Hematopoietic multipotent progenitor cell (in vitro differentiated cells): Measurements from ENCODE around the gene C1orf52. TPM values are rescaled to one million over a fixed set of nuclear protein-coding genes. Genes with fewer than 3 reads are reported as not detected.

Experiments
- DNase-seq, 3 donors: peaks; one replicate each; pipeline ENCODE4 v3.0.0-alpha.2; 2011 to 2015; ENCODE audit warnings: low read depth in 2 of 3, low spot score in 2 of 3
- total RNA-seq: library from RNA; depleted of rRNA; stranded (reverse); fragments of >200 nt; gene quantifications from one replicate; pipeline ENCODE4 v1.2.3, GENCODE V29; 2012

The C1orf52 gene
- total RNA-seq, 1 donor: 21.0 TPM

DNA sequence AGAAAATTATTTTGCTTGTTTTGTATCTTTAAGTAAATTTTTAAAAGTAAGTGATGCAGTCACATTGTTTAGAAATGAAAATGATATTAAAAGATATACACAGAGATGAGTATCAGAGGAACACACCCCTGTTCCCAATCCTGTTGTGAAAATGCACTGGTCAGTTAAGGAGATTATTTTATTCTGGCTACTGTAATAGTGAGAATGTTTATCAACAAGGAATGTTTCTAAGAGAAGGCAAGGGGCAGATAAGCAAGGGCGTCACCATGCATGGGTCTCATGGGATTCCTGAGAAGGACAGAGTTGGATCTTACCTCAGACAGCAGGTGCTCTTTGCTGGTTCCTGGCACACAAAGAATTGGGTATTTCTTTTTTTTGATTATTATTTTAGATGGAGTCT, 21.8 kb downstream of the C1orf52 start:
- DNase-seq: no peak

GRCh38 chr1:85230305-85230977, 29.0 kb downstream of the C1orf52 start:
- peak in 2 of 3 donors; percentile 18 to 21 for DNase-seq

DNA sequence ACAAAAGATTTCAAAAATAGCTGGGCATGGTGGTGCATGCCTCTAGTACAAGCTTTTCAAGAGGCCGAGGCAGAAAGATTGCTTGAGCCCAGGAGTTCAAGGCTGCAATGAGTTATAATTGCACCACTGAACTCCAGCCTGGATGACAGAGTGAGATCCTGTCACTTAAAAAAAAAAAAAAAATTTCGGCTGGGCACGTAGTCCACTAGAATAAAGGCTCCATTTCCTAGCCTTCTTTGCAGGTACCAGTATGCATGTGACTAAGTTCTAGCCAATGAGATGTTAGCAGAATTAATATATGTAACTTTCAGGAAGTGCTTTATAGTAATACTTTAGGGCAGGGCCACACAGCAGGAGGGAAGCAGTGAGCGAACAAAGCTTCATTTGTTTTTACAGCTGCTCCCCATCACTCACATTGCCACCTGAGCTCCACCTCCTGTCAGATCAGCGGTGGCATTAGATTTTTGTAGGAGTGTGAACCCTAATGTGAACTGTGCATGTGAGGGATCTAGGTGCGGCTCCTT, 29.8 kb downstream of the C1orf52 start:
- DNase-seq: no peak

DNA sequence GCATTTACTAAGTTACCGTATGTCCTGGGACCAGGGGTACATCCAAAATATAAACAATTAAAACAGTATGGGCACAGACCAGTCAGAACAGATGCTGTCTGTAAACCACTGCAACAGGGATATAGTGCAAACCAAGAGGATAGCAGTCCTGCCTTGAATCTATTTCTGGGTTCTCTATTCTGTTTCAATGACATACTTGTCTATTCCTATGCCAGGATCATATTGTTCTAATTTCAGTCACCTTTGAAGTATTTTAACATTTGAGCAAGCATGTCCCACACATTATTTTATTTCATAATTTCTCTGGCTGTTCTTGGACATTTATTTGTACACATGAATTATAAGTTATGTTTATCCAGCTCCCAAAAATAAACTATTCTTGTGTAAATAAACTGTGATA, 30.5 kb downstream of the C1orf52 start:
- DNase-seq: no peak

DNA sequence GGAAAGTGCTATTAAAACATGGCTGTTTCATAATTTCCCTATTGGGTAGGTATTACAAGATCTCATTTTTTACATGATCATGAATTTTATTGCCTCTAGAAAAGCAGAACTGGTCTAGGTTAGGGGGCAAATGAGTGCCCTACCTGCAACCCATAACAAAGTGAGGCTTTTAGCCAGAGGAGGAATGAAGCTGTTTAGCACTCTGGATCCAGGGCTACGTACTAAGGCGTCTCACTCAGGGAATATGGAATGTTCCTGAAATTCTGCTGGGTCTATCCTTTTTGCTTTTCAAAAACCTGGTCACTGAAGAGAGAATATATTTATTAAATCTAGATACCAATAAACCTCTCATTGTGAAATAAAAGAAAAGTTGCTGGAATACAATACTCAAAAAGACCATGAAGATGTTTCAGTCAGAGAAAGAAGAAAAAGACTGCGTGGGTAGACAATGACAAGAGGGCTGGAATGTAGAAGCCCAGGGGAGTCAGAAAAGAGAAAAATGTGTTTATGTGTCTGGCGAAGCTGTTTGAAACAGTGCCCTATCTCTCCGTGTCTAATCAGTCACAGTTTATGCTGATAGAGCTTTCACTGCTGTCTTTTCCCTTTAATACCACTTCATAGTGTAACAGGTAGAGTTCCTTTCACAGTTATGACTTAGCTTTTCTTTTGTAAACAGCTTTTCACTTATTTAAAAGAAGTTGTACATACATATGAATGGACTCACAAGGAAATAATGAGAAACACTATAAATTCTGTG, 33.7 kb downstream of the C1orf52 start:
- no peak for DNase-seq

GRCh38 chr1:85224734-85225623, 34.5 kb downstream of the C1orf52 start:
- DNase-seq: peak in 2 of 3 donors; percentile 18 to 25

DNA sequence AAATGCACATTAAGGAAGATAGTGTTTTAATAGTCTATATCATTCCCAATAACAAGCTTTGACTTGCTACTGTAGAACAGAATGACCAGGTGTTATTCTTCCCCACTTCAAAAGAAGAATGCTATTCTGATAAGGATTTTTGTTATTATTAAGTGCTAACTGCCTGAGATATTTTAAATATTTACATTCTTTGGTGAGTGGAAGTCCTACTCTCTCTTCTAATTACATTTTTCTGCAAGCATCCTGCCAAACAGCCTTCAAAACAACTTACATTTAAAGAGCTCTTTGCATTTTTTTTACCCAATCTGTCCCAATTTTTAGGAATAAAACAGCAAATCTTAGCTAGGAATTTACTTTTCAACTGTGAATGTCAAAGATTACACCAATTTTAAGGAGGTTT, 35.2 kb downstream of the C1orf52 start:
- DNase-seq: no peak

DNA sequence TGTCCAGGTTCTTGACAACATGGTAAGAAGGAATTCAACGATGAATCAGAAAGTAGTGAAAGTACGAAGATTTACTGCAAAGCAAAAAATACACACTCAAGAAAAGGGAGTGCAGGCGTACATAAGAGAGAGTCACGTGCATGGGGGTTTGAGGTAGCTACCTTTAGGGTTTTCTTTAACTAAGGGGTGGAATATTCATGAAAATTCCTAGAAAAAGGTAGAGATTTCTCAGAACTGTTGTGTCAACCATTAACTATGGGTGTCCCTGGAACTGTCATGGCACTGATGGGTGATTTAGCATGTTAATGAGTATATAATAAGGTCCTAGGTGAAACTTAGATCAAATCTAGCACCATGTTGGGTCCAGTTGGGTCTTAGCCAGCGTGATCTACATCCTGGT, 36.1 kb downstream of the C1orf52 start:
- no peak for DNase-seq

DNA sequence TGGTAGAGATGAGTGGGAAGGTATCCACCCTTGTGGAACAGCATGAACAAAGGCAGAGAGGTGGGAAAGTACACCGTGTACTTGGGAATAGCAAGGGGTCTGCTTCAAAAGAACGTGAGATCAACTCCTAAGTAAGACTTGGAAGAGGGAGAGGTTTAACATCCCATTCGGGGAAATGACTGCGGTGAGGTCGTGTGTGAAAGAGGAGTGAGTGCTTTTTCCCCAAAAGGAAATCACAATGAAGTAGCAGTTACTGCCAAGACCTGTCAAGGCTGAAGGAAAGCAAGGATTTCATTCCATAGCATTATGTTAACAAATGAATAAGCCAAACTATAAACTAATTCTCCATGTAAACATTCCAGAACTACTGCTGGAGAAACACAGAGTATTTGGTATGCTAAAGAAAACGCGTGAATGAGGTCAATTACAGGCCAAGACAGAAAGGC, 38.7 kb downstream of the C1orf52 start:
- no peak for DNase-seq

DNA sequence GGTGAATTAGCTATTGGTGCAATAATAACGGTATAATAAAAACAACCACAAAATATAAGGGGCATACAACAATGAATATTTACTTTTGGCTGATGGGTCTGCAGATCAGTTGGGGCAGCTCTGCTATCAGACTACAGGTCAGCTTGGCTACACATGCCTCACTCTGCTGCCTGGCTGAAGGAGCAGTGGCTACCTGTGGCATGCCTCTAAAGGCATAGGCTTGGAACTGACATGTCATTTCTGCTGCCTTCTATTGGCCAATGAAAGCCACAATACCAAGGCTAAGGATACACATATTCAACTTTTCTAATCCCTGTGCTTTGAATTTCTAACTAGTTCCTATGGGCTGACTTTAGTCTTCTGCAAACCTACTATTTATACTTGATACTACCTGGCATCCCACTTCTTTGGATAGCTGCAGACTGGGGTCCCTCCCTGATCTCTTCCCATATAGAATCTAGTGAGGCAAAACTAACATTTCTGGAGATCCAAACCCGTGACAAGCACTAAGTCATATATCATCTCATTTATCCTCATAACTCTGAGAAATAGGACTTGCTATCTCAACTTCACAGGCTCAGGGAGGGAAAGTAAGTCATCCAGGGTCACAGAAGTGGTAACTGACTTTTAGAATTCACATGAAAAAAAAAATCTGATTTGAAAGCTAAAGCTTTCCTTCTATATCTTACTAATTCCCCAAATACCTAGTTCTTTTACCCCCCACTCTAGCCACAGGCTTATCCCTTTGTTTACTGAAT, 39.4 kb downstream of the C1orf52 start:
- no peak for DNase-seq

- no peak for DNase-seq
Measured at GRCh38 chr1:85216697-85217096, 42.8 kb downstream of the C1orf52 start.

GRCh38 chr1:85214654-85215053, 44.8 kb downstream of the C1orf52 start:
- DNase-seq: no peak

GRCh38 chr1:85208488-85208887, 51.0 kb downstream of the C1orf52 start:
- DNase-seq: no peak

DNA sequence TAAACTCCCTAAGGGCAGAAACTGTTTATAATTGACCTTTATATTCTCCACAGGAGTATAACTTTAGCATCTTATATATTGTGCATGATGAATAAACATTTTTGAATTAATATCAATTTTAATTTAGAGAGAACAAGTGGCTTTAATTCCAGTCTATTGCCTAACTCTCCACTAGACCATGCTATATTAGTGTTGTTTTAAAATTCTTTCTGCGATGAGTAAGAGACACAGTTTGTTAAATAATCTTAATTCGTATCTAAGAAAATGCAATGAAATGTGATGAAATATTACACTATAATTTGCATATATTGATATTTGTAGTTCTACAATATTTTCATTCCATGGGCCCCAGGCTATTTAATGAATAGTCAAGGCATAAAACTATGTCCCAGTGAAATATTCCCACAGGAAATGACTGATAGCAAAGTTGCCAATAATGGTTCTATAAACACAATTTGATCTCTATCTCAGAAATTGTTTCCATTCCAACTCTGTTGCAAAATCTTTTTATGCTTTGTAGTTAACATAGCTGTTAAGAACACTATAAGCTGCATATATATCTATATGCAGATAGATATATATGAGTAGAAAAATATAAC, 55.8 kb downstream of the C1orf52 start:
- DNase-seq: no peak

GRCh38 chr1:85202864-85203255, 56.6 kb downstream of the C1orf52 start:
- DNase-seq: no peak

DNA sequence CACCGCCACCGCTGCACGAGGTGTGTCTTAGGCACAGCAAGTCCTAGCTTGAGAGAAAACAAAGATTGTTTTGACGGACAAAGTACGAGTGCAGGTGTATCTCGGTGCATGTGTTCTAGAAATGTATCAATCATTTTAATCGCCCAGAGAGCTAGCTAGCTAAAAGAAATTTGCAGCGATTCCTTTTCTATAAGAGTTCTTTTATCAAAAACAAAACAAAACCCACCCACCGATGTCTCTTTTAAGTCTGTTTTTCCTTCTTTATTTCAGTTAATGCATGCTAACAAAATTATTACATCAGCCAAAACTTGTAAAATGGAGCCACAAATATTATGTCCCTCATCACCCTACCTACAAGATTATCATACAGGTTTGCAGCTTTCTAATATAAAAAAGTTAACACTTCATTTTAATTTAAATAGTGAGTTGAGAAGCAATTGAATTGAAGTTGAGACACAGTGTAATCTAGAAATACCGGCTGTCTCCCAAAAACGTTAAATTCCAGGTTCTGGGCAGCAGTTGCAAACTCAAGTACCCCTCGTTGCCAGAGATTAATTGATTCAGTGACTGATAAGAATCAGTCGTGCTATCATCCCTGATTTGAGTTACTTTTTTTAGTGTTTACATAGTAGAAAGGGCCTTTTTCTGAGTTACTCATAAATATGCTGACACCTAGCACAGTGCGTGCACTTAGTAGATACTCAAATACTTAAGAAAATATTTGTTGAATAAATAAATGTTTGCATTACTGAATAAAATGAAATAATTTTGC, 57.2 kb downstream of the C1orf52 start:
- DNase-seq: no peak

DNA sequence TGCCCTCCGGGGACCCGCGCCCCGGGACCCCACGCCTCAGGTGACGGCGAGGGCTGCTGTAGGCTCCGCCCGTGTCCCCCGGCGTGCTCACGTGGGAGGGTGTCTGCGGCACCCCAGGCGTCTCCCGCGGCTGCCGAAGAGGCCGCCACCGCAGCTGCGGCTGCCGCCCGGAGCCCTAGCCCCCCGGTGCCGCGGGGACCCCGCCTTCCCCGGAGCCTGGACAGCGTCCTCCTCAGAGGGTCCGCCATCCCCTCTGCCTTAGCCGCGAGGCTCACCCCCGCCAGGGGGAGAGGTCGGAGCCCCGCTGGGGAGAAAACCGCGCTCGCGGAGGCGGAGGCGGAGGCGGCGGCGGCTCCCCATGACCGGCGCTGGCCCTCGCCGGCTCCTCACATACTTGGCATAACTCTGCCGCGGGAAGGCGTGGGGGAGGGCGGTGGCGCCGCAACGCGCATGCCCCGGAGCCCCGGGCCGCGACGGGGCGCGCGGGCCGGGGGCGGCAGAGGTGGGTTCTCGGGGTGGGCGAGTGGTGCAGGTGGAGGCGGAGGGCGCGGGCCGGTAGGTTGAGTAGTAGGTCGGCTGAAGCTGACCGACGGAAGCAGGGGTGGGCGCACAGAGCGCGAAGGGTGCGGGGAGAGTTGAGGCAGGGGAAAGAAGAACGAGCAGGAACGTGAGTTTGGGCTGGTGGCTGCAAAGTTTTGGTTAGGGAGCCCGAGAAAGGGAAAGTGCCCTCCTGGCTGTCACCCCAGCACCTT, 57.9 kb downstream of the C1orf52 start:
- peak; percentile 38 to 77 (median 70) for DNase-seq
